ENCODE measurements around the gene FHDC1. TPM values are rescaled to one million over a fixed set of nuclear protein-coding genes. Genes with fewer than 3 reads are reported as not detected.

Gene FHDC1
- total RNA-seq, 1 experiment from 2014 or later, result 6.0 TPM

- TF ChIP-seq, protein P1, sequence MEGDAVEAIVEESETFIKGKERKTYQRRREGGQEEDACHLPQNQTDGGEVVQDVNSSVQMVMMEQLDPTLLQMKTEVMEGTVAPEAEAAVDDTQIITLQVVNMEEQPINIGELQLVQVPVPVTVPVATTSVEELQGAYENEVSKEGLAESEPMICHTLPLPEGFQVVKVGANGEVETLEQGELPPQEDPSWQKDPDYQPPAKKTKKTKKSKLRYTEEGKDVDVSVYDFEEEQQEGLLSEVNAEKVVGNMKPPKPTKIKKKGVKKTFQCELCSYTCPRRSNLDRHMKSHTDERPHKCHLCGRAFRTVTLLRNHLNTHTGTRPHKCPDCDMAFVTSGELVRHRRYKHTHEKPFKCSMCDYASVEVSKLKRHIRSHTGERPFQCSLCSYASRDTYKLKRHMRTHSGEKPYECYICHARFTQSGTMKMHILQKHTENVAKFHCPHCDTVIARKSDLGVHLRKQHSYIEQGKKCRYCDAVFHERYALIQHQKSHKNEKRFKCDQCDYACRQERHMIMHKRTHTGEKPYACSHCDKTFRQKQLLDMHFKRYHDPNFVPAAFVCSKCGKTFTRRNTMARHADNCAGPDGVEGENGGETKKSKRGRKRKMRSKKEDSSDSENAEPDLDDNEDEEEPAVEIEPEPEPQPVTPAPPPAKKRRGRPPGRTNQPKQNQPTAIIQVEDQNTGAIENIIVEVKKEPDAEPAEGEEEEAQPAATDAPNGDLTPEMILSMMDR (IDR thresholded peaks at IDR 0.05; ENCODE audit: unreplicated experiment), result no peak
- Mint-ChIP-seq H3K4me3 (ENCODE audit: low read depth, unreplicated experiment) (no peak overlapping the region), H3K36me3 (ENCODE audit: insufficient read depth, unreplicated experiment) (peaks cover 4% of the 10 kb centered on the region), H3K4me1 (ENCODE audit: low read depth, unreplicated experiment) (no peaks in the 10 kb centered on the region), H3K27me3 (ENCODE audit: unreplicated experiment) (no peaks in the 10 kb centered on the region), H3K27ac (ENCODE audit: unreplicated experiment) (no peak overlapping the region), H3K9me3 (ENCODE audit: low read depth, unreplicated experiment) (no peaks in the 10 kb centered on the region)
- intact Hi-C loops (cut with micrococcal nuclease; ENCODE audit: unreplicated experiment), result no loop called here
- no TSS peak for BruUV-seq (replicated peaks)
- CTCF ChIA-PET, result no interaction called here
- no peak for DNase-seq
Measured at GRCh38 chr4:152971053-152971452, 34.9 kb downstream of the FHDC1 start.

GRCh38 chr4:152972821-152973628, 36.9 kb downstream of the FHDC1 start:
- TF ChIP-seq, protein P1 (IDR thresholded peaks at IDR 0.05; ENCODE audit: unreplicated experiment), result no peak
- CTCF ChIA-PET, result no interaction called here
- no peak for DNase-seq
- H3K36me3 Mint-ChIP-seq (ENCODE audit: insufficient read depth, unreplicated experiment), result peaks cover 4% of the 10 kb centered on the region
- H3K4me3 Mint-ChIP-seq (ENCODE audit: low read depth, unreplicated experiment), result no peak overlapping the region
- no peaks in the 10 kb centered on the region for H3K9me3 Mint-ChIP-seq (ENCODE audit: low read depth, unreplicated experiment)
- H3K27ac Mint-ChIP-seq (ENCODE audit: unreplicated experiment), result no peak overlapping the region
- H3K4me1 Mint-ChIP-seq (ENCODE audit: low read depth, unreplicated experiment), result no peaks in the 10 kb centered on the region
- intact Hi-C loops (cut with micrococcal nuclease; ENCODE audit: unreplicated experiment), result no loop called here
- BruUV-seq (replicated peaks), result no TSS peak
- H3K27me3 Mint-ChIP-seq (ENCODE audit: unreplicated experiment), result no peaks in the 10 kb centered on the region

DNA sequence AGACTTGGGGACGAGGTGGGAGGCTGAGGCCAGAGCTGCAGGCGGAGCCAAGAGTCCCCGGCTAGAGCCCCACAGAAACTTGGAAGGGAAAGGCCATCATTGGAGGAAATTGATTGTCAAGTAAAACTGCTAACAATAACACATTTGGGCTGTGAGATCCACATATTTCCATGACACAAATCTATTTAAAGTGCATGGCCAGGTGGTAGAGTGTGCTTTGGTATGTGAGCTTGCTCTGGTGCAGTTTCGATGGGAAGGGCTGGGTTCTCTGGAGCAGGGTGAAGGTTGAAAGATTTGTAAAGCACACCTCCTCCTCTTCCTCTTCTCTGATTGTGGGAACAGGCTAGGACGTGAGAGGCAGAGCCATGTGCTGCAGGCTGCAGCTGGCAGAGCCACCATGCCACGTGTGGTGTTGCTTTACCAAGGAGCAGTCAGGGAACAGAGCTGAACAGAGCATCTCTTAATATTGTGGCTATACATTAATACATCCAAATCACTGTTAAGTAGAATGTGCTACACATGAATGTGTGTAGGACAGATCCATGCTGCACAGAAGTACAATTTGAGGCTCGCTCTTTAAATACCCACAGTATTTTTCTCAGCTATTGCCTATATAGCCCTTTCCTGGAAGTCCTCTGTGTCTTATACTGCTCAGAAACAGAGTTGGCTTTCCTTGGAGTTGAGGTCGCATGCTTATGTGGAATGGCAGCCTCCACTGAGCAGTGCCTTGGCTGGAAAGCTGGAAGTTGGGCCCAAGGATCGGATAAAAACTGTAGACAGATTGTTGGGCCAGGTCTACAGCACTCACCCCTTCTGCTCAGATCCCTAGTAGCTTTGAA, 37.7 kb downstream of the FHDC1 start:
- H3K4me1 Mint-ChIP-seq (ENCODE audit: low read depth, unreplicated experiment), result no peaks in the 10 kb centered on the region
- CTCF ChIA-PET, result no interaction called here

More for the DNA sequence above, 37.7 kb downstream of the FHDC1 start:
- intact Hi-C loops (cut with micrococcal nuclease; ENCODE audit: unreplicated experiment), result no loop called here
- peaks cover 4% of the 10 kb centered on the region for H3K36me3 Mint-ChIP-seq (ENCODE audit: insufficient read depth, unreplicated experiment)
- H3K27ac Mint-ChIP-seq (ENCODE audit: unreplicated experiment), result no peak overlapping the region
- DNase-seq, result no peak
- H3K4me3 Mint-ChIP-seq (ENCODE audit: low read depth, unreplicated experiment), result no peak overlapping the region
- TF ChIP-seq, protein P1 (IDR thresholded peaks at IDR 0.05; ENCODE audit: unreplicated experiment), result no peak
- no peaks in the 10 kb centered on the region for H3K27me3 Mint-ChIP-seq (ENCODE audit: unreplicated experiment)
- no peaks in the 10 kb centered on the region for H3K9me3 Mint-ChIP-seq (ENCODE audit: low read depth, unreplicated experiment)
- no TSS peak for BruUV-seq (replicated peaks)
